Measurements from ENCODE around the gene WFDC6. TPM values are rescaled to one million over a fixed set of nuclear protein-coding genes. Genes with fewer than 3 reads are reported as not detected.

The WFDC6 gene
- total RNA-seq = not detected in 2 replicates

GRCh38 chr20:45539382-45539781 is at the start of gene WFDC6:
WFDC6 (minus strand) TSS chr20:45539482; CDS start chr20:45539407, 75 bp downstream.

GRCh38 chr20:45579184-45579583 is 39.9 kb upstream of the WFDC6 start, which contains the start of gene WFDC8:
WFDC8 (minus strand) TSS chr20:45579284; CDS start chr20:45579247, 37 bp downstream.

GRCh38 chr20:45547206-45547770 is 8.0 kb upstream of the WFDC6 start, which contains the start of gene EPPIN:
EPPIN (minus strand) TSS chr20:45547401; CDS start chr20:45547357, 44 bp downstream.

GRCh38 chr20:45515147-45515913 is 24.0 kb downstream of the WFDC6 start, which contains the start of gene SPINT3:
SPINT3 (minus strand) TSS chr20:45515622; CDS start chr20:45515608, 14 bp downstream.

Other genes with a start within 250 kb of the WFDC6 start
- not detected in 2 replicates for gene RBPJL, start 232.6 kb downstream of the WFDC6 start, total RNA-seq
- 0.11 TPM in 1 of 2 replicates, not detected in the other for gene MATN4, start 231.2 kb downstream of the WFDC6 start, total RNA-seq
- gene SDC4, start 191.1 kb downstream of the WFDC6 start, total RNA-seq = 129 and 156 TPM in 2 replicates
- gene SYS1, start 176.3 kb downstream of the WFDC6 start, total RNA-seq = 18.5 and 19.4 TPM in 2 replicates
- gene TP53TG5, start 161.2 kb downstream of the WFDC6 start, total RNA-seq = not detected in 2 replicates
- 3.4 and 9.6 TPM in 2 replicates for gene DBNDD2, start 131.2 kb downstream of the WFDC6 start, total RNA-seq
- gene PIGT, start 123.3 kb downstream of the WFDC6 start, total RNA-seq = 16.7 and 21.1 TPM in 2 replicates
- not detected in 2 replicates for gene WFDC2, start 69.7 kb downstream of the WFDC6 start, total RNA-seq
- not detected in 2 replicates for gene SPINT3, start 23.9 kb downstream of the WFDC6 start, total RNA-seq
- not detected in 2 replicates for gene EPPIN, start 7.9 kb upstream of the WFDC6 start, total RNA-seq
- gene WFDC8, start 39.8 kb upstream of the WFDC6 start, total RNA-seq = not detected in 2 replicates
- not detected in 2 replicates for gene WFDC10A, start 90.3 kb upstream of the WFDC6 start, total RNA-seq
- gene WFDC9, start 91.8 kb upstream of the WFDC6 start, total RNA-seq = not detected in 2 replicates
- not detected in 2 replicates for gene WFDC11, start 130.8 kb upstream of the WFDC6 start, total RNA-seq
- not detected in 2 replicates for gene WFDC13, start 162.6 kb upstream of the WFDC6 start, total RNA-seq
- not detected in 2 replicates for gene WFDC10B, start 165.5 kb upstream of the WFDC6 start, total RNA-seq
- gene SPINT4, start 182.9 kb upstream of the WFDC6 start, total RNA-seq = not detected in 2 replicates

Measured in uterine smooth muscle cell (primary cell).